Type B pancreatic cell (in vitro differentiated cells): ENCODE measurements around the gene LRRC37B. TPM values are rescaled to one million over a fixed set of nuclear protein-coding genes. Genes with fewer than 3 reads are reported as not detected.
"Not testable (repeated sequence)": the region's sequence is repeated elsewhere in the genome, so short reads cannot be mapped to it uniquely, and the experiment has no call there.

Experiments used
- DNase-seq: peaks from one replicate; pipeline ENCODE4 v3.0.0; 2021; ENCODE audit warnings: mixed read lengths; ENCODE audit not compliant: unreplicated experiment; ENCODE audit errors: extremely low spot score
- H3K27ac Mint-ChIP-seq: 2 replicates; pipeline ENCODE4 v1.8.0; 2021; ENCODE audit warnings: mild to moderate bottlenecking, mixed read lengths
- H3K27me3 Mint-ChIP-seq: 2 replicates; pipeline ENCODE4 v1.8.0; 2021; ENCODE audit warnings: mixed read lengths
- H3K36me3 Mint-ChIP-seq: 2 replicates; pipeline ENCODE4 v1.8.0; 2021; ENCODE audit warnings: mixed read lengths
- H3K4me1 Mint-ChIP-seq: one replicate; pipeline ENCODE4 v1.8.0; 2021; ENCODE audit warnings: mixed read lengths; ENCODE audit not compliant: unreplicated experiment
- H3K4me3 Mint-ChIP-seq: 2 replicates; pipeline ENCODE4 v1.8.0; 2021; ENCODE audit warnings: mild to moderate bottlenecking, mixed read lengths
- H3K9me3 Mint-ChIP-seq: 2 replicates; pipeline ENCODE4 v1.8.0; 2021; ENCODE audit warnings: mixed read lengths
- total RNA-seq: library from RNA; stranded (reverse); gene quantifications from 2 replicates; pipeline ENCODE4 v1.2.1, GENCODE V29; 2021; ENCODE audit warnings: low replicate concordance
- TF ChIP-seq, protein P1 (sequence below): fragments of 200-600 bp; sonication (generic); conservative IDR thresholded peaks from 2 replicates; pipeline ENCODE4 v1.5.0; 2021; ENCODE audit warnings: antibody characterized with exemption, mild to moderate bottlenecking

The LRRC37B gene
- total RNA-seq, 1 donor from 2014 or later: 28.8 TPM

GRCh38 chr17:32066863-32067642 is 59.9 kb downstream of the LRRC37B start:
- TF ChIP-seq, protein P1, sequence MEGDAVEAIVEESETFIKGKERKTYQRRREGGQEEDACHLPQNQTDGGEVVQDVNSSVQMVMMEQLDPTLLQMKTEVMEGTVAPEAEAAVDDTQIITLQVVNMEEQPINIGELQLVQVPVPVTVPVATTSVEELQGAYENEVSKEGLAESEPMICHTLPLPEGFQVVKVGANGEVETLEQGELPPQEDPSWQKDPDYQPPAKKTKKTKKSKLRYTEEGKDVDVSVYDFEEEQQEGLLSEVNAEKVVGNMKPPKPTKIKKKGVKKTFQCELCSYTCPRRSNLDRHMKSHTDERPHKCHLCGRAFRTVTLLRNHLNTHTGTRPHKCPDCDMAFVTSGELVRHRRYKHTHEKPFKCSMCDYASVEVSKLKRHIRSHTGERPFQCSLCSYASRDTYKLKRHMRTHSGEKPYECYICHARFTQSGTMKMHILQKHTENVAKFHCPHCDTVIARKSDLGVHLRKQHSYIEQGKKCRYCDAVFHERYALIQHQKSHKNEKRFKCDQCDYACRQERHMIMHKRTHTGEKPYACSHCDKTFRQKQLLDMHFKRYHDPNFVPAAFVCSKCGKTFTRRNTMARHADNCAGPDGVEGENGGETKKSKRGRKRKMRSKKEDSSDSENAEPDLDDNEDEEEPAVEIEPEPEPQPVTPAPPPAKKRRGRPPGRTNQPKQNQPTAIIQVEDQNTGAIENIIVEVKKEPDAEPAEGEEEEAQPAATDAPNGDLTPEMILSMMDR: peak; percentile 68
- H3K4me1 Mint-ChIP-seq, H3K4me3 Mint-ChIP-seq, H3K27ac Mint-ChIP-seq, DNase-seq, H3K9me3 Mint-ChIP-seq, H3K27me3 Mint-ChIP-seq, H3K36me3 Mint-ChIP-seq: not testable (repeated sequence)

- not testable (repeated sequence) for H3K27me3 Mint-ChIP-seq, H3K4me3 Mint-ChIP-seq, H3K9me3 Mint-ChIP-seq, H3K36me3 Mint-ChIP-seq, DNase-seq, H3K4me1 Mint-ChIP-seq, H3K27ac Mint-ChIP-seq
These were observed 61.9 kb downstream of the LRRC37B start for GRCh38 chr17:32069067-32069466.

GRCh38 chr17:32071961-32072360 is 64.8 kb downstream of the LRRC37B start:
- H3K9me3 Mint-ChIP-seq, H3K27ac Mint-ChIP-seq, H3K4me1 Mint-ChIP-seq, H3K27me3 Mint-ChIP-seq, H3K4me3 Mint-ChIP-seq, H3K36me3 Mint-ChIP-seq, DNase-seq: not testable (repeated sequence)

DNA sequence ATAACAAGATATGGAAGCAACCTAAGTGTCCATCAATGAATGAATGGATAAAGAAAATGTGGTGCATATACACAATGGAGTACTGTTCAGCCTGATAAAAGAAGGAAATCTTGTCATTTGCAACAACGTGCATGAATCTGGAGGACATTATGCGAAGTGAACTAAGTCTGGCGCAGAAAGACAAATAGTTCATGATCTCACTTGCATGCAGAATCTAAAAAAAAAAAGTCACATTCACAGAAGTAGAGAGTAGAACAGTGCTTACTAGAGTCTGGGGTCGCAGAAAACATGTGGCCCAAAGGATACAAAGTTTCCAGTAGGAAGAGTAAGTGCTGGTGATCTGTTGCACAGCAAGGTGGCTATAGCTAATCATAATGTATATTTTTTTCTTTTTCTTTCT is 65.9 kb downstream of the LRRC37B start:
- not testable (repeated sequence) for H3K36me3 Mint-ChIP-seq, H3K27ac Mint-ChIP-seq, H3K4me1 Mint-ChIP-seq, H3K9me3 Mint-ChIP-seq, H3K27me3 Mint-ChIP-seq, H3K4me3 Mint-ChIP-seq, DNase-seq

DNA sequence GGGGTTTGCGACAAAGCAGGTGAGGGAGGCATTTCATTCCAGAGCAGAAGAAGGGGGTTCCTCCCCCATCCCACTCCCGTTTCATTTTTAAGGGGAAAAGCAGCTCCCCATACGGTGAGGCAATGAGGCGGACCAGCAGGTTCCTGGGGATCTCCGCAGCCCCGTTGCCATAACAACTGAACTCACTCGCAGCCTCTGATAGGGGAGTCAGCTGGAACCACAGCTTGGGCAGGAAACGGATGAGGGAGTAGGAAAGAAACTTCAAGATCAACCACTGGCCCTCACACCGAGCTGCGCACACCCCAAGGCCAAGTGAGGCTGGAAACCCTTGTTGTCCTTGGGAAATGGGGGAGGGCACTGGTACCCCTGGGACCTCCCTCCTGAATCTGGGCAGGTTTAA is 72.6 kb downstream of the LRRC37B start:
- not testable (repeated sequence) for H3K9me3 Mint-ChIP-seq, DNase-seq, H3K27ac Mint-ChIP-seq

DNA sequence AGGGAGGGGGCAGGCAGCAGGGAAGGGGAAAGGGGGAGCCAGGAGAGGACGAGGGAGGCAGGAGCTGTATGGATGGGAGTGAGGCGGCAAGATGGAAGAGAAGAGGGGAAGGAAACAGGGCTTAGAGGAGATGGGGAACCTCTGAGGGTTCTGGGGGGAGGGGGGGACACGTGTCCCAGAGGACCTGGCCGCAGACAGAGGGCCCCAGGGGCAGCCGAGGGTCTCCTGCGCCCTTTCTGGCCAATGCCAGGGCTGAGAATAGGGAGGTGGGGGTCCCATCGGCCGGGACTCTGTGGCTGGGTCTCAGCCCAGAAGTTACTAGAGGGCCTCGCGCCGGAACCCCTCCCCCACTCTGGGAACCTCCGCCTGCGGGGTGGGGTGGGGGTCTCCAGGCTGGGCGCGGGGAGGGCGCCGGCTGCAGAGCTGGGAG is 76.4 kb downstream of the LRRC37B start:
- not testable (repeated sequence) for H3K36me3 Mint-ChIP-seq, H3K27ac Mint-ChIP-seq, H3K27me3 Mint-ChIP-seq, H3K9me3 Mint-ChIP-seq, H3K4me1 Mint-ChIP-seq, DNase-seq
- peak overlapping the region; percentile 57 for H3K4me3 Mint-ChIP-seq

More for the DNA sequence above, 72.6 kb downstream of the LRRC37B start:
- H3K27me3 Mint-ChIP-seq, H3K4me1 Mint-ChIP-seq, H3K36me3 Mint-ChIP-seq: not testable (repeated sequence)
- peak overlapping the region; percentile 51 for H3K4me3 Mint-ChIP-seq

GRCh38 chr17:32084003-32084941 is 77.1 kb downstream of the LRRC37B start:
- not testable (repeated sequence) for H3K36me3 Mint-ChIP-seq, H3K27me3 Mint-ChIP-seq, H3K9me3 Mint-ChIP-seq, H3K4me1 Mint-ChIP-seq, DNase-seq, H3K27ac Mint-ChIP-seq
- H3K4me3 Mint-ChIP-seq: peak overlapping the region; percentile 51

DNA sequence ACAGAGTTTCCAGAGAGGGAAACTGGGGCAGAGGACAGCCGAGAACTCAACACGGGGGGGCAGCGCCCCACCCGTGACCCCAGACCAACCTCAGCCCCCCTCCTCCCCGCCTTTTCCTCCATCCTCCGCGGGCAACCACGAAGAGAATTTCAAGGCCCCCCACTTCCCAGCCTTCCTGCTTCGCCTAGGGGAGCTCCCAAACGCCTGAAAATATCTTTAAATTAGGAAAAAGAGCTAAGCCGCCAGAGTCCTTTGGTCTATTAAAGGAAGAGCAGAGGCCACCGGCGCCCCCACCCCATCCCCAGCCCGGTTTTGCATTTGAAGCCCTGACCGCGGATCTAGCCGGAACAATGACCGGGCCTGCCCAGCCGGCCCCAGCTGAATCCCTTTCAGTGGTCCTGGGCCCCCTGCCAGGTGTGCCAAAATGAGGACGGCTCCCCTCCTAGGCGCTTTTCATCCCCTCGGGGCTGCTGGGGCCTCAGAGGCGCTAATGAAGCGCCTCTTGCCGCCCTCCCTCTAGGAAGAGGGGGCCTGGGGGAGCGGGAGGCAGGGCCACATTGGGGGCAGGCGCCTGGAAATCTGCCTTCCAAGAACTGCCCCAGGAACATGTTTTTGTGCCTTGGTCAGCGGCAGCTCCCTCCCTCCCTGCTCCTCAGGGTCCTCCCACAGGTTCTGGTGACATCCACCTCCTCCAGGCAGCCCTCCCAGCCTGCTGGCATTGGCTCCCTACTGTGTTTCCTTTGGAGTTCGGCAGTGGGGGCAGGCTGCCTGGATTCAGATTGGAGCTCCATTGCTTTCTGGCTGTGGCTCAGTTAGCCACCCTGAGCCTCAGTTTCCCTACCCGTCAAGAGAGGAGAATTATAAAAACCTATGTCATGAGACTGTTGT is 78.0 kb downstream of the LRRC37B start:
- H3K9me3 Mint-ChIP-seq, H3K4me1 Mint-ChIP-seq, H3K36me3 Mint-ChIP-seq, DNase-seq, H3K27me3 Mint-ChIP-seq, H3K27ac Mint-ChIP-seq: not testable (repeated sequence)
- H3K4me3 Mint-ChIP-seq: peak overlapping the region; percentile 51

- H3K4me1 Mint-ChIP-seq, H3K4me3 Mint-ChIP-seq, DNase-seq, H3K27ac Mint-ChIP-seq, H3K27me3 Mint-ChIP-seq, H3K9me3 Mint-ChIP-seq, H3K36me3 Mint-ChIP-seq: not testable (repeated sequence)
These were observed 79.7 kb downstream of the LRRC37B start for GRCh38 chr17:32086833-32087232.

GRCh38 chr17:32092062-32092461 is 84.9 kb downstream of the LRRC37B start:
- H3K9me3 Mint-ChIP-seq, H3K27me3 Mint-ChIP-seq, H3K4me3 Mint-ChIP-seq, H3K4me1 Mint-ChIP-seq, H3K27ac Mint-ChIP-seq, DNase-seq, H3K36me3 Mint-ChIP-seq: not testable (repeated sequence)
